Right lobe of liver (tissue), 6 donors: ENCODE results near the gene BICD2. TPM values are rescaled to one million over a fixed set of nuclear protein-coding genes. Genes with fewer than 3 reads are reported as not detected.

Experiments
- ATAC-seq, 4 donors: fragments of 200-7000 bp; cut with Tn5 transposase; one replicate each; pipeline ENCODE4 v1.9.1; 2020; ENCODE audit warnings: mild to moderate bottlenecking in 4 of 4, moderate library complexity in 4 of 4
- DNase-seq, 3 donors: peaks; one replicate each; pipeline ENCODE4 v3.0.0-alpha.2; 2020
- H3K27ac ChIP-seq, 3 donors: fragments of 200-600 bp; one replicate each; pipeline ENCODE4 v1.8.0; 2022
- H3K27me3 ChIP-seq, 2 donors: fragments of 200-600 bp; one replicate each; pipeline ENCODE4 v1.8.0; 2022
- H3K36me3 ChIP-seq, 4 donors: fragments of 200-600 bp; sonication (generic) in 1 of 4; one replicate each; pipeline versions ENCODE4 v1.5.1 to v1.8.0; 2017 to 2022; ENCODE audit warnings: control low read depth in 1 of 4
- H3K4me1 ChIP-seq, 4 donors: fragments of 200-600 bp; sonication (generic) in 1 of 4; one replicate each; pipeline versions ENCODE4 v1.5.1 to v1.8.0; 2017 to 2022; ENCODE audit warnings: control low read depth in 1 of 4
- H3K4me3 ChIP-seq, 3 donors: fragments of 200-600 bp; one replicate each; pipeline ENCODE4 v1.8.0; 2022
- H3K9me3 ChIP-seq, 4 donors: fragments of 200-600 bp; sonication (generic) in 1 of 4; one replicate each; pipeline versions ENCODE4 v1.5.1 to v1.8.0; 2017 to 2022; ENCODE audit warnings: control low read depth in 1 of 4
- CTCF ChIP-seq, 4 donors: fragments of 200-600 bp in 3 of 4; fragments of 450-650 bp in 1 of 4; IDR thresholded peaks; one replicate each; pipeline versions ENCODE4 v1.5.1 to v1.8.0; 2016 to 2022; ENCODE audit warnings: antibody characterized with exemption in 4 of 4, mild to moderate bottlenecking in 2 of 4
- POLR2A ChIP-seq: fragments of 450-650 bp; IDR thresholded peaks from one replicate; pipeline ENCODE4 v1.6.1; 2017; ENCODE audit warnings: antibody characterized with exemption, mild to moderate bottlenecking
- WGBS: methylation state at CpG from one replicate; pipeline ENCODE4 v1.1.6; 2018; ENCODE audit warnings: low coverage, low lambda C conversion rate; ENCODE audit not compliant: insufficient coverage; ENCODE audit errors: missing lambda C conversion rate; 5-methylcytosine and 5-hydroxymethylcytosine counted together
- intact Hi-C, 2 donors: fragments of 100-400 bp; cut with DNase I; formaldehyde crosslinking; loops; one replicate each; pipeline versions ENCODE4 v1.11.2 to v1.14.1; 2022
- total RNA-seq, 6 experiments: library from RNA; depleted of rRNA in 2 of 6; stranded (reverse); fragments of >200 nt in 2 of 6; fragmentation: NEBNext Ultra II Directional in 3 of 6; extraction: Animal tissue kit (Norgen Biotek cat#: 25700) in 3 of 6; gene quantifications; one replicate each; pipeline versions ENCODE4 v1.1.0 to v1.2.4, GENCODE V29; 2016 to 2023
- donor health status: DM: no; HTN: yes; CAD: no.
- donor health status: DM: no; HTN: no; CAD: no.
- donor health status: DM: no; HTN: no; CAD: no.
- donor health status: DM: no; HTN: yes; CAD: no.
- donor health status: DM: no; HTN: yes; CAD: no.

BICD2 gene
- total RNA-seq, 6 experiments from 2014 or later: 6.3 to 14.9 (median 9.8) TPM

- DNase-seq (no peak), ATAC-seq (no peak)
- WGBS: 82% methylated on average over 8 of the region's 16 CpGs
- TF ChIP-seq CTCF (IDR thresholded peaks at IDR 0.05) (no peak), POLR2A (no peak)
- intact Hi-C loops: no loop called here
- H3K4me3 ChIP-seq: no peak overlapping the region
- H3K4me1 ChIP-seq: peaks cover 0 to 5% (median 0%) of the 10 kb centered on the region in 4 donors
- no peaks in the 10 kb centered on the region for H3K27me3 ChIP-seq
- H3K36me3 ChIP-seq: peaks cover 0 to 29% (median 14%) of the 10 kb centered on the region in 4 donors
- no peak overlapping the region for H3K27ac ChIP-seq
- no peaks in the 10 kb centered on the region for H3K9me3 ChIP-seq
Measured at GRCh38 chr9:92722386-92723298, 42.0 kb downstream of the BICD2 start.

GRCh38 chr9:92721548-92721947 lies 43.1 kb downstream of the BICD2 start:
- WGBS: 75% methylated on average over 6 of the region's 7 CpGs
- Histone ChIP-seq H3K4me1 (peaks cover 0 to 5% (median 0%) of the 10 kb centered on the region in 4 donors), H3K9me3 (no peaks in the 10 kb centered on the region), H3K27ac (no peak overlapping the region), H3K4me3 (no peak overlapping the region), H3K27me3 (no peaks in the 10 kb centered on the region), H3K36me3 (peaks cover 0 to 38% (median 15%) of the 10 kb centered on the region in 4 donors)
- ATAC-seq (no peak), DNase-seq (no peak)
- intact Hi-C loops: no loop called here
- TF ChIP-seq CTCF (IDR thresholded peaks at IDR 0.05) (no peak), POLR2A (no peak)

- no peak overlapping the region for H3K27ac ChIP-seq
- WGBS: 67% methylated on average over 3 of the region's 8 CpGs
- no peaks in the 10 kb centered on the region for H3K9me3 ChIP-seq
- H3K27me3 ChIP-seq: no peaks in the 10 kb centered on the region
- peaks cover 0 to 5% (median 0%) of the 10 kb centered on the region in 4 donors for H3K4me1 ChIP-seq
- TF ChIP-seq CTCF (IDR thresholded peaks at IDR 0.05) (no peak), POLR2A (no peak)
- intact Hi-C loops: no loop called here
- H3K36me3 ChIP-seq: peaks cover 0 to 38% (median 15%) of the 10 kb centered on the region in 4 donors
- no peak overlapping the region for H3K4me3 ChIP-seq
- DNase-seq: no peak
- no peak for ATAC-seq
Measured at GRCh38 chr9:92720807-92721535, 43.7 kb downstream of the BICD2 start.

GRCh38 chr9:92720209-92720765 lies 44.3 kb downstream of the BICD2 start:
- TF ChIP-seq POLR2A (no peak), CTCF (IDR thresholded peaks at IDR 0.05) (no peak)
- WGBS: 94% methylated on average over 12 of the region's 24 CpGs
- no peak for DNase-seq
- intact Hi-C loops: no loop called here
- H3K9me3 ChIP-seq: no peaks in the 10 kb centered on the region
- peaks cover 0 to 43% (median 15%) of the 10 kb centered on the region in 4 donors for H3K36me3 ChIP-seq
- ATAC-seq: no peak
- H3K4me1 ChIP-seq: peaks cover 0 to 5% (median 0%) of the 10 kb centered on the region in 4 donors
- H3K27ac ChIP-seq: no peak overlapping the region
- H3K4me3 ChIP-seq: no peak overlapping the region
- no peaks in the 10 kb centered on the region for H3K27me3 ChIP-seq
